Dedifferentiated amniotic fluid mesenchymal stem cell (primary cell): ENCODE data around the gene PRKCE.
A peak's percentile ranks its signal among the peaks of the same experiment; 100 is the strongest.

Experiments
- DNase-seq: peaks from one replicate; pipeline ENCODE4 v3.0.0-alpha.2; 2016; ENCODE audit errors: extremely low spot score

PRKCE gene

GRCh38 chr2:46114996-46115395, 463.5 kb downstream of the PRKCE start:
- no peak for DNase-seq

GRCh38 chr2:46116150-46116549, 464.7 kb downstream of the PRKCE start:
- no peak for DNase-seq

GRCh38 chr2:46116553-46116991, 465.1 kb downstream of the PRKCE start:
- peak; percentile 47 for DNase-seq

DNA sequence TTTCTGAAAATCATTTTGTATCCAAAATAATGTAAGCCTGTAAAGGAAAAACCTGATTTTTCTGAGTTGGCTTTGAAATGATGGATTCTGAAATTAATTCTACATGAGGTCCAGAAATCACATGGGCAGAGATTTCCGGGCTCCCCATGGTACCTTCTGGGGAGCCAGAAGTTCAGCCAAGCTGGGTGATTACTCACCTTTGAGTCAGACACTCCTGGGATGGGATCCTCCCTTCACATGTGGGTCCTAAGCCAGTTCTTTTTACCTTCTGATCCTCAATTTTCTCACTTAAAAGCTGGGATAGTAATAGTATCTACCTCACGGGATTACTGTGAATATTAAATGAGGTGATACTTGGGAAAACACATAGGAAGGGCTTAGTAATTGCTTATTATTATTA, 465.9 kb downstream of the PRKCE start:
- DNase-seq: no peak

DNA sequence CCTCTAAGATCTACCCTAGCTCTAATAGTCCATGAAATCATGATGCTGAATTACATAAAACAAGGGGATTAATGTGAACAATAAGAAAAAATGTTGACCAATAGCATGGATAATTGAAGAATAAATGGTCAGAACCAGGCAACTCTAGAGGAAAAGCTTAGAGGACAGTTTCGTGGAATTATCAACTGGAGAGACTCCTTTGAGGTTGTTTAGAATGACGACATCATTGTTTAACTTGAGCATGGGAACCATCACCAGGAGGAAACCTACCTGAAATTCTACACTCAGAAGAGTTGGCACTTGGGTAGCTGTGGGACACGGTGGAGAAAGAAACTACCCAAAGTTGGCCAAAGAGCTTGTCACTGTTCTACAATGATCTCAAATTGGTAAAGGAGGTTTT, 466.5 kb downstream of the PRKCE start:
- DNase-seq: no peak

- DNase-seq: peak; percentile 62
Observed at GRCh38 chr2:46118656-46119371, 467.3 kb downstream of the PRKCE start.

- peak; percentile 77 for DNase-seq
Observed at GRCh38 chr2:46119453-46119852, 468.0 kb downstream of the PRKCE start.

DNA sequence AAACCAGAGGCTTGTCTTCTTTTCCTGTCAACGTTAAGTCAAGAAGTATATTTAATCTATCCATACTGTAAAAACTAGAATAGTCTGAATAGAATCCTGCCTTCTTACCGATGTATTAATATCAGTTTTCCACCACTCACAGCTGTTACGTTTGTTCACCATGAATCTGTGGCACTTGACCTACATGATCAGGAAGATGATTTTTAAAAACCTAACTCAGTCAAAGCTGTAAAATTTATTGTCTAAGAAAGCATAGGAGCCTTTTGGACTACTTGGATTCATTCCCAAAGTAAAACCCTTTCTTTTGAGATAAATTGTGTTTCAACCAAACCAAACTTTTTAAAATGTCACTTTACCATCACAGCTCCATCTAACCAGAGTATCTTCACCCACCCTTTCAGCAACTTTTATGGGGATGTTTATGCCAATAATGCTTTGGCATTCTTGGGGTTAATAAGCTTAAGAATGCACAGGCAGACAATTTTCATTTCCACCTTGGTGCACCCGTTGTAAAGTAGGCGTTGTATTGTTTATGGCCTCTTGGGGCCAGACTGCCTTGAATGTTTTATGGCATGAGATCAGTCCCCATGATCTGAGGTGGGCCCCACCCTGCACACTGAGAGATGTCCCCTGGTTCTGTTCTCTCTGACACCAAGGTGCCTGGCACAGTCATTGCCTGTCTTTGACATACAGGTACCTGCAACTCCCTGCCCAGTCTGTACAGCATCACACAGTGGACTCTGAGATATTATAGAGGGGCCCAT, 469.5 kb downstream of the PRKCE start:
- no peak for DNase-seq

- no peak for DNase-seq
Observed at GRCh38 chr2:46122318-46122976, 471.0 kb downstream of the PRKCE start.

GRCh38 chr2:46123013-46123412, 471.5 kb downstream of the PRKCE start:
- no peak for DNase-seq

DNA sequence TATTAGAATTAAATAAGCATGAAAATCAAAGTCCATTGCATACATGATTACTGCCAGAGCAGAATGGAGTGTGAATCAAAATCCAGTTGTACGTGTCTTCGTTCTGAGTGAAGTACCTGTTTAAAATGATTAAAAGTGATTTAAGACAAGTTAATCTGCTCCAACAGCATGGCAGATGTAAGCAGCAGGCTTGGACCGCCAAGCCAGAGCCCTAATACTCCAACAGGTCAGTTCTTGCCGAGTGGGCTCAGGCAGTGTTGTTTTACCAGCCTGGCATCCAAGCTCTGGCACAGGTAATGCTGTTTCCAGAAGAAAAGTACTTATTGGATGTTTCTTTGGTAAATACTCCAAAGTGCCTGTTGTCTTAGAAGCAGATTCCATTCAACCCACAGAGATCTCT, 474.3 kb downstream of the PRKCE start:
- no peak for DNase-seq

DNA sequence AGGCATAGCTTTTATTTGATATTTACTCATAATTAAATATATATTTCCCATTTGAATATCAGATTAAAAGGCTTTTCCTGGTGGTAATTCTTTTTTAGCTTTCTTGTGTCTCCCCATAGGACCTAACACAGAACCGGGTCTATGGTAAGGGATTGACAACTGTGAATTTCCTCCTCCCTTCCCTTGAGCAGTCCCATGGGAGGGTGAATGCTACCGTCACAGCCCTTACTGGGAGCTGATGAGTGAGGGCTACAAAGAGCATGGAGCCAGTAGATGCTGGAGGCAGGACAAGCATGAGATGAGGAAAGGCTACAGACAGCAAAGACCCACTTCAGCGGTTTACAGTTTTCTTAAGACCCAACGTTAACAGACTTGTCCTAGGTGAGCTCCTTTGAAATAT, 475.1 kb downstream of the PRKCE start:
- DNase-seq: no peak

DNA sequence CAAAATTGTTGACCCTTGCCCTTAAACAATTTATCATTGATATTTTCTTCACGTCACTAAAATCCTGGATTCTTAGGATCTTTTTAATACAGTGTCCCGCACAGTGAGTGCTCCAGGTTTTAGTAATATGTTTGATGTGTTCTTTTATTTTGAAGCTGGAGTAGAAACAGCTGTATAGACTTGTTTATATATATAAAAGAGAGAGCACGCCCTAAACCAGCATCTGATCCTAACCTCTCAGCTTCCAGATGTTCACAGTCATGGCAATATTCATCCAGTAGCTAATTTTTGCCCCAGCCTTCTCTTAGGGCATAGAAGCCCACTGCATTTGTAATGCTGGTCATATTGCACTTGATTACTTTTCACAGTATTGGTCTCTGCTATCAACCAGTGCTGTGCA, 475.7 kb downstream of the PRKCE start:
- DNase-seq: no peak

GRCh38 chr2:46130511-46130910, 479.0 kb downstream of the PRKCE start:
- DNase-seq: no peak

DNA sequence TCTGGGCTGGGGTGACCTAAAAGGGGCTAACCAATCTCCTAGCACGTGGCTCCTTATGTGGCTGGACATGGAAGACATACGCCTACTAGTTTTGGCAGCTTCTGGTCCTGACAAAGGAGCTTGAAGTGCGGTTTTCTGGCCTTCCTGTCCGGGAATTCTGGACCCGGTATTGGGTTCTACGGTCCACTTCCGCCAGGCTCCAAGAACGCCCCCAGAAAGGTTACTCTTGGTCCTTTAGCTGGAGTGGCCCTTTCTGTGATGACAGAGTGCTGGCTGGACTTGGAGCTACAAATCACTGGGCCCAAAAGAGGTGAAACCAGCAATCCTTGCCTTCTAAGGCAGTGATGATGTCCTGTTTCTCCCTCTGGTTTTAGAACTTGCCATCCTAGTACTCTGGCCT, 481.5 kb downstream of the PRKCE start:
- DNase-seq: no peak

DNA sequence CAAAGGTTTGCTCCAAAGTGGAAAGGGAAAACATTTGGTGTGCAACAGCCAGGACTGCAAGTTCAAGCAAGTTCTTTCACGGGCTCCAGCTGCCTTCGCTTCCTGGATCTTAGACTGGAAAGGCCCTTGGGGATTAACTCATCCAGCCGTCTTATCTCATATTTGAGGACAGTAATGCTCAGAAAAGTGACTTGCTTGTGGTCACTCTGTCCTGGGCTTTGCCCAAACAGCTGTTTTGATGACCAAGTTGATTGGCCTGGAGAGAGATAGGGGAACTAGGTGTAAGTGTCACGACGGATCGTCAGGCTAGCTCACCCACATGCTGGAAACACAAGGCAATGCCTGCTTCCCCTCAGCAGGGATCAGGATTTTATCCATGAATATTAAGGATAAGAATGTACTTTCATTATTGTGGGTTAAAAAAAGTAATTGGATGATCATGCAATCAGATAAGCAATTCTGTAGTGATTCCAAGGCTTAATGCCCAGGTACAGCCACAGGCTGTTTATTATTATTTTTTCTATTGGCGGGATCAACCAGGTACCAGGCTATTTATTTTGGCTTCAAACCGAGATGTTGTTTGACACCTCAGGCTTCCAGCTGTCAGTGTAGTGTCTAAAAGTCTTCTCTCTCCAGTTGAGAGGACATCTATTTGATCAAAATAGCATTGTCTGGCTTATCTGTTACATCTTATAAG, 483.2 kb downstream of the PRKCE start:
- no peak for DNase-seq

DNA sequence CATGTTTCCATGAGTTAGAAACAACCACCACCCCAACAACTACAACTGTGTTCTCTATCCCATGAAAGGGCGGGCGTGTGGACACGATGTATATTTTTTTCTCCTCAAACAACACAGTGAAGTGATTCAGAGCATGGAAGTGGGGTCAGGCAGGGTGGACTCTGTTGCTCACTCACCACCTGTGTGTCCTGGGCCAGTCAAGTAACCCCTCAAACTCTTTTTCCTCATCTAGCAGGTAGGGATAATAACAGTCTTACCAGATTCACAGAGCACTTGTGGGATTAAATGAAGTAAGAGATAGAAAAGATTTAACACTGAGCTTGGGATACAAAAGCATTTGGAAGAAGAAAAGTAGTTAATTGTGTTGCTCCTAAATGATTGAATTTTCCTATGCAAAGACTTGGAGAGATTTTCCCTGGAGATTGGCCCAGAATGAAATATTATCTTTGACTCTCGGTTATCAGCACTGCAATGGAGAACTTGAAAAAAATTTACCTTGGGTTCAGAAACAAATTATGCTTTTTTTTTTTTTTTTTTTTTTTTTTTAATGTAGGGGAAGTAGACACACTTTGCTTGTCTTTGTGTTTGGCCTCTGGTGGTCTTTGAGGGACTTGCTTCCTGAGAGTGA, 483.9 kb downstream of the PRKCE start:
- no peak for DNase-seq

- peak; percentile 56 for DNase-seq
Observed at GRCh38 chr2:46135958-46136357, 484.5 kb downstream of the PRKCE start.

- no peak for DNase-seq
Observed at GRCh38 chr2:46136481-46136880, 485.0 kb downstream of the PRKCE start.

- DNase-seq: no peak
Observed at GRCh38 chr2:46136953-46137352, 485.5 kb downstream of the PRKCE start.

GRCh38 chr2:46142546-46143428, 491.3 kb downstream of the PRKCE start:
- no peak for DNase-seq
